ENCODE measurements around the gene SRBD1. TPM values are rescaled to one million over a fixed set of nuclear protein-coding genes. Genes with fewer than 3 reads are reported as not detected.

SRBD1 gene
- total and polyA plus RNA-seq, 8 donors = 13.4 to 20.0 (median 17.6) TPM

GRCh38 chr2:45643543-45644542 is 32.8 kb upstream of the SRBD1 start:
- no peaks in the 10 kb centered on the region for H3K9me3 ChIP-seq

GRCh38 chr2:45643095-45643494 is 32.0 kb upstream of the SRBD1 start:
- H3K27ac ChIP-seq = peak overlapping the region in 1 of 2 donors; percentile 43

More at GRCh38 chr2:45643543-45644542, 32.8 kb upstream of the SRBD1 start:
- Histone ChIP-seq H3K27ac (peak overlapping the region in 1 of 2 donors; percentile 43), H3K36me3 (no peaks in the 10 kb centered on the region), H3K4me3 (peak overlapping the region; percentile 47 to 49), H3K4me1 (peaks cover 0 to 20% of the 10 kb centered on the region in 2 donors), H3K27me3 (peaks cover 0 to 14% of the 10 kb centered on the region in 2 donors)
- intact Hi-C loops (cut with DNase I) = loop anchor here (5.0 to 10.0 kb wide), 3 partner anchors 133 to 293 kb away; no protein-coding TSS in a partner anchor
- ATAC-seq = peak; percentile 100
- peak; percentile 98 to 100 for TF ChIP-seq CTCF (IDR thresholded peaks at IDR 0.05)
- peak; percentile 72 to 97 (median 79) for DNase-seq

GRCh38 chr2:45640576-45640975 is 29.5 kb upstream of the SRBD1 start:
- Histone ChIP-seq H3K27me3 (peaks cover 0 to 14% of the 10 kb centered on the region in 2 donors), H3K9me3 (no peaks in the 10 kb centered on the region), H3K27ac (no peak overlapping the region), H3K36me3 (no peaks in the 10 kb centered on the region), H3K4me1 (peaks cover 0 to 14% of the 10 kb centered on the region in 2 donors), H3K4me3 (no peak overlapping the region)
- no peak for TF ChIP-seq CTCF (IDR thresholded peaks at IDR 0.05)
- ATAC-seq (no peak), DNase-seq (no peak)
- intact Hi-C loops (cut with DNase I) = loop anchor here (5.0 to 10.0 kb wide), 3 partner anchors 137 to 297 kb away; no protein-coding TSS in a partner anchor

More at GRCh38 chr2:45643095-45643494, 32.0 kb upstream of the SRBD1 start:
- ATAC-seq = peak; percentile 50
- TF ChIP-seq CTCF (IDR thresholded peaks at IDR 0.05) = no peak
- peaks cover 0 to 14% of the 10 kb centered on the region in 2 donors for H3K27me3 ChIP-seq
- no peaks in the 10 kb centered on the region for H3K9me3 ChIP-seq
- peaks cover 0 to 14% of the 10 kb centered on the region in 2 donors for H3K4me1 ChIP-seq
- DNase-seq = peak in 1 of 4 donors; percentile 40
- intact Hi-C loops (cut with DNase I) = loop anchor here (5.0 to 10.0 kb wide), 3 partner anchors 134 to 294 kb away; no protein-coding TSS in a partner anchor
- peak overlapping the region; percentile 47 to 49 for H3K4me3 ChIP-seq
- no peaks in the 10 kb centered on the region for H3K36me3 ChIP-seq

GRCh38 chr2:45637440-45637839 is 26.4 kb upstream of the SRBD1 start:
- Histone ChIP-seq H3K4me1 (no peaks in the 10 kb centered on the region), H3K36me3 (no peaks in the 10 kb centered on the region), H3K27ac (no peak overlapping the region), H3K9me3 (no peaks in the 10 kb centered on the region), H3K4me3 (no peak overlapping the region), H3K27me3 (peaks cover 0 to 5% of the 10 kb centered on the region in 2 donors)
- no peak for TF ChIP-seq CTCF (IDR thresholded peaks at IDR 0.05)
- intact Hi-C loops (cut with DNase I) = no loop called here
- peak; percentile 21 for ATAC-seq
- no peak for DNase-seq

- intact Hi-C loops (cut with DNase I) = no loop called here
Measured at GRCh38 chr2:45636008-45636407, 24.9 kb upstream of the SRBD1 start.

More at GRCh38 chr2:45636008-45636407, 24.9 kb upstream of the SRBD1 start:
- no peak overlapping the region for H3K4me3 ChIP-seq
- no peak overlapping the region for H3K27ac ChIP-seq
- no peaks in the 10 kb centered on the region for H3K27me3 ChIP-seq
- no peaks in the 10 kb centered on the region for H3K36me3 ChIP-seq
- ATAC-seq = no peak
- no peak for TF ChIP-seq CTCF (IDR thresholded peaks at IDR 0.05)
- H3K4me1 ChIP-seq = no peaks in the 10 kb centered on the region
- no peak for DNase-seq
- no peaks in the 10 kb centered on the region for H3K9me3 ChIP-seq

All from left lung (tissue), 10 donors.